A549 (cell line): ENCODE results near the gene C2orf49. TPM values are rescaled to one million over a fixed set of nuclear protein-coding genes. Genes with fewer than 3 reads are reported as not detected.

Experiments used
- ATAC-seq, 2 experiments: fragments of 200-7000 bp in 1 of 2; fragments of >200 bp in 1 of 2; cut with Nextera tagmentation in 1 of 2; cut with Tn5 transposase in 1 of 2; 3 replicates each; pipeline versions ENCODE4 v1.8.0 to v1.9.1; 2018 to 2020; ENCODE audit warnings: mild to moderate bottlenecking in 1 of 2, moderate library complexity in 1 of 2
- CTCF ChIA-PET: fragments of 300-600 bp; sonication (Branson Sonifier 250); formaldehyde crosslinking; extraction: SDS; loops from one replicate; lab custom pipeline; 2021; ENCODE audit warnings: antibody characterized with exemption, inconsistent platforms; lab: Yijun Ruan, JAX
- POLR2A ChIA-PET: fragments of 350-600 bp; formaldehyde crosslinking; extraction: SDS; loops from one replicate; lab custom pipeline; 2021; ENCODE audit warnings: antibody characterized with exemption, inconsistent platforms; lab: Yijun Ruan, JAX
- DNase-seq, 2 experiments: peaks; one replicate each; pipeline versions ENCODE4 v3.0.0 to v3.0.0-alpha.2; 2011 to 2016; ENCODE audit warnings: low read depth in 1 of 2, low spot score in 1 of 2
- FAIRE-seq: peaks from 2 replicates; lab custom pipeline; 2011; peaks lifted over from hg19 to GRCh38; lab: Jason Lieb, UNC
- H3K27ac ChIP-seq, 2 experiments: fragments of >200 bp; sonication (Bioruptor Twin); formaldehyde crosslinking; 3 replicates each; pipeline ENCODE4 v1.5.1; 2016 to 2017
- H3K4me1 ChIP-seq: fragments of >200 bp; sonication (Bioruptor Twin); formaldehyde crosslinking; 3 replicates; pipeline ENCODE4 v1.6.1; 2016
- H3K4me2 ChIP-seq: fragments of >200 bp; sonication (Bioruptor Twin); formaldehyde crosslinking; 3 replicates; pipeline ENCODE4 v1.6.1; 2016
- H3K4me3 ChIP-seq: fragments of >200 bp; sonication (Bioruptor Twin); formaldehyde crosslinking; 3 replicates; pipeline ENCODE4 v1.5.1; 2016
- H3K9me3 ChIP-seq: fragments of >200 bp; sonication (Bioruptor Twin); formaldehyde crosslinking; 3 replicates; pipeline ENCODE4 v1.6.1; 2016
- CHD4 ChIP-seq: fragments of 200-600 bp; sonication (generic); IDR thresholded peaks from 2 replicates; pipeline ENCODE4 v1.6.1; 2016; ENCODE audit warnings: antibody characterized with exemption, mild to moderate bottlenecking, borderline replicate concordance
- EHMT2 ChIP-seq: fragments of 200-600 bp; sonication (generic); IDR thresholded peaks from 2 replicates; pipeline ENCODE4 v1.6.1; 2016; ENCODE audit warnings: antibody characterized with exemption, low read depth, mild to moderate bottlenecking, moderate library complexity
- EP300 ChIP-seq, 2 experiments: fragments of >200 bp; sonication (Bioruptor Twin); formaldehyde crosslinking; IDR thresholded peaks; 2 replicates in 1 of 2; 3 replicates in 1 of 2; pipeline ENCODE4 v1.6.1; 2016 to 2017
- FOSB ChIP-seq: fragments of 250-450 bp; sonication (Bioruptor Pico); IDR thresholded peaks from 2 replicates; pipeline ENCODE4 v1.5.0; 2020; ENCODE audit warnings: mild to moderate bottlenecking, moderate library complexity
- FOXS1 ChIP-seq: fragments of 250-450 bp; sonication (Bioruptor Pico); IDR thresholded peaks from 2 replicates; pipeline ENCODE4 v1.5.0; 2020; ENCODE audit warnings: mild to moderate bottlenecking, moderate library complexity
- HDAC2 ChIP-seq: fragments of 200-600 bp; sonication (generic); IDR thresholded peaks from 2 replicates; pipeline ENCODE4 v1.6.1; 2016
- HOXA7 ChIP-seq: fragments of 250-450 bp; sonication (Bioruptor Pico); IDR thresholded peaks from 2 replicates; pipeline ENCODE4 v1.5.0; 2020; ENCODE audit warnings: mild to moderate bottlenecking, moderate library complexity
- MAFK ChIP-seq: fragments of 450-650 bp; IDR thresholded peaks from 2 replicates; pipeline ENCODE4 v1.6.1; 2014; ENCODE audit not compliant: partially characterized antibody
- MAX ChIP-seq: IDR thresholded peaks from 2 replicates; pipeline ENCODE4 v1.6.1; 2012
- MYC ChIP-seq: IDR thresholded peaks from 2 replicates; pipeline ENCODE4 v1.6.1; 2012; ENCODE audit warnings: mild to moderate bottlenecking, inconsistent platforms, low read length, improper control_type of control experiment, borderline replicate concordance
- NFE2L2 ChIP-seq: fragments of 150-350 bp; conservative IDR thresholded peaks from 2 replicates; pipeline ENCODE4 v1.6.1; 2014; ENCODE audit warnings: low read length
- NR3C1 ChIP-seq: fragments of >200 bp; sonication (Bioruptor Twin); formaldehyde crosslinking; IDR thresholded peaks from 3 replicates; pipeline ENCODE4 v1.6.1; 2017
- REST ChIP-seq: fragments of 200-600 bp; sonication (generic); IDR thresholded peaks from 2 replicates; pipeline ENCODE4 v1.6.1; 2016; ENCODE audit warnings: antibody characterized with exemption, mild to moderate bottlenecking, moderate library complexity
- TP53 ChIP-seq: fragments of 250-450 bp; sonication (Bioruptor Pico); IDR thresholded peaks from 2 replicates; pipeline ENCODE4 v1.5.0; 2021; ENCODE audit warnings: mild to moderate bottlenecking, moderate library complexity
- USF2 ChIP-seq: fragments of 450-650 bp; IDR thresholded peaks from 2 replicates; pipeline ENCODE4 v1.6.1; 2014; ENCODE audit warnings: antibody characterized with exemption
- WGBS: methylation state at CpG from one replicate; pipeline ENCODE4 v1.1.6; 2017; ENCODE audit errors: missing lambda C conversion rate; 5-methylcytosine and 5-hydroxymethylcytosine counted together
- polyA plus RNA-seq, 4 experiments: library from polyadenylated mRNA; depleted of rRNA in 3 of 4; stranded (reverse); fragments of >200 nt; fragmentation: RNase III in 1 of 4; extraction: RNeasy Plus Mini Kit Qiagen cat#74134 plus additional on column Dnase treatment in 1 of 4; gene quantifications; 2 replicates in 3 of 4; 3 replicates in 1 of 4; pipeline ENCODE4 v1.2.3, GENCODE V29; 2011 to 2017

The C2orf49 gene
- polyA plus RNA-seq, 2 of the 4 experiments (the other 2 are of a cell fraction) = 19.4 to 25.7 TPM

GRCh38 chr2:105381101-105381668, 43.8 kb downstream of the C2orf49 start:
- Histone ChIP-seq H3K4me3 (no peak overlapping the region), H3K9me3 (no peaks in the 10 kb centered on the region), H3K4me1 (peaks cover 27% of the 10 kb centered on the region), H3K27ac (no peak overlapping the region), H3K4me2 (no peak overlapping the region)
- CTCF ChIA-PET = interaction anchor here (12.5 kb wide), 1 partner anchor 138 kb away, joined by 122 read pairs; no protein-coding TSS in a partner anchor
- FAIRE-seq (no peak), DNase-seq (no peak), ATAC-seq (no peak)
- POLR2A ChIA-PET = no interaction called here
- TF ChIP-seq EP300 (IDR thresholded peaks at IDR 0.05) (no peak), MAX (no peak), NR3C1 (no peak), HOXA7 (no peak), FOXS1 (no peak)
- 97% methylated on average over 14 of the region's 14 CpGs for WGBS

- CTCF ChIA-PET = interaction anchor here (12.5 kb wide), 1 partner anchor 137 kb away, joined by 122 read pairs; no protein-coding TSS in a partner anchor
- H3K9me3 ChIP-seq = no peaks in the 10 kb centered on the region
- ATAC-seq = no peak
- FAIRE-seq = no peak
- peaks cover 25% of the 10 kb centered on the region for H3K4me1 ChIP-seq
- POLR2A ChIA-PET = no interaction called here
- no peak overlapping the region for H3K4me2 ChIP-seq
- WGBS = 95% methylated on average over 5 of the region's 5 CpGs
- no peak overlapping the region for H3K27ac ChIP-seq
- no peak for DNase-seq
- no peak for TF ChIP-seq HDAC2
- TF ChIP-seq HOXA7 = no peak
- no peak for TF ChIP-seq MAFK
- no peak for TF ChIP-seq USF2
- TF ChIP-seq TP53 (CRISPR knock-in tag) = no peak
- no peak for TF ChIP-seq NFE2L2
- TF ChIP-seq CHD4 = no peak
- TF ChIP-seq EHMT2 = no peak
- no peak for TF ChIP-seq REST
- no peak for TF ChIP-seq FOSB (CRISPR knock-in tag)
- no peak overlapping the region for H3K4me3 ChIP-seq
Measured at GRCh38 chr2:105382177-105382576, 44.8 kb downstream of the C2orf49 start.

- no peak overlapping the region for H3K27ac ChIP-seq
- FAIRE-seq = no peak
- CTCF ChIA-PET = no interaction called here
Measured at GRCh38 chr2:105383432-105384166, 46.3 kb downstream of the C2orf49 start.

More at GRCh38 chr2:105383432-105384166, 46.3 kb downstream of the C2orf49 start:
- POLR2A ChIA-PET = no interaction called here
- DNase-seq (no peak), ATAC-seq (no peak)
- Histone ChIP-seq H3K4me2 (no peak overlapping the region), H3K9me3 (no peaks in the 10 kb centered on the region), H3K4me3 (no peak overlapping the region), H3K4me1 (peaks cover 23% of the 10 kb centered on the region)
- no peak for TF ChIP-seq MYC
- 86% methylated on average over 8 of the region's 8 CpGs for WGBS
